ENCODE measurements around the gene RPS6KA5. TPM values are rescaled to one million over a fixed set of nuclear protein-coding genes. Genes with fewer than 3 reads are reported as not detected.

Gene RPS6KA5
- total RNA-seq, 1 experiment from 2014 or later: 2.2 TPM

GRCh38 chr14:90812109-90812508 is 248.3 kb downstream of the RPS6KA5 start:
- Mint-ChIP-seq H3K27me3 (ENCODE audit: insufficient read depth, unreplicated experiment) (no peaks in the 10 kb centered on the region), H3K9me3 (ENCODE audit: unreplicated experiment) (no peaks in the 10 kb centered on the region), H3K4me1 (ENCODE audit: insufficient read depth, unreplicated experiment) (peaks cover 8% of the 10 kb centered on the region), H3K4me3 (ENCODE audit: unreplicated experiment) (no peak overlapping the region), H3K27ac (ENCODE audit: low read depth, unreplicated experiment) (no peak overlapping the region), H3K36me3 (ENCODE audit: insufficient read depth, unreplicated experiment) (no peaks in the 10 kb centered on the region)
- ChIA-PET CTCF (interaction anchor here (0.5 to 0.8 kb wide), 3 partner anchors 12 to 115 kb away, joined by 3 to 5 read pairs (median 4); no protein-coding TSS in a partner anchor), POLR2A (no interaction called here)
- no peak for TF ChIP-seq CTCF (IDR thresholded peaks at IDR 0.05; ENCODE audit: unreplicated experiment)
- DNase-seq (ENCODE audit: unreplicated experiment): no peak
- no TSS peak for BruUV-seq (replicated peaks)
- intact Hi-C loops (cut with micrococcal nuclease): no loop called here

DNA sequence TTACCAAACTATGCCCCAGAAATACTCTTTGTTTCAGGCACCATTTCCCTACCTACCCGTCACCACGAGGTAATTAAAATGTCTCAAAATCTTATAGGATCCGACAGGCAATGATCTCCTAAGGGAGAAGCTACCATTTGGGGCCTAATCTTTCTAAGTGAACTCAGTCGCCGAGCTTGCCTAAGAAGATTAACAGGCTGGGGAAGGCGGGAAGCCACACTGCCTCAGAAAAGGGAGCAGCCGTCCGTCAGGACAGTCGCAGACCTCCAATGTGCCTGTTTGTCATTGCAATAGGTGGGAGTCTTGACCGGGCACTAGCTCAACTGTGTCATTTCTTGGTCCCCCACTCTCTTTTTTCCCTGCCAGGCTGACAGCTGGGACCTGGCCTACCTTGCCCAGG is 248.8 kb downstream of the RPS6KA5 start:
- Mint-ChIP-seq H3K27ac (ENCODE audit: low read depth, unreplicated experiment) (no peak overlapping the region), H3K4me1 (ENCODE audit: insufficient read depth, unreplicated experiment) (peaks cover 8% of the 10 kb centered on the region), H3K4me3 (ENCODE audit: unreplicated experiment) (no peak overlapping the region), H3K27me3 (ENCODE audit: insufficient read depth, unreplicated experiment) (no peaks in the 10 kb centered on the region), H3K9me3 (ENCODE audit: unreplicated experiment) (no peaks in the 10 kb centered on the region), H3K36me3 (ENCODE audit: insufficient read depth, unreplicated experiment) (no peaks in the 10 kb centered on the region)
- POLR2A ChIA-PET: no interaction called here
- DNase-seq (ENCODE audit: unreplicated experiment): no peak
- TF ChIP-seq CTCF (IDR thresholded peaks at IDR 0.05; ENCODE audit: unreplicated experiment): no peak
- CTCF ChIA-PET: interaction anchor here (0.5 to 0.8 kb wide), 3 partner anchors 10 to 115 kb away, joined by 3 to 5 read pairs (median 4); no protein-coding TSS in a partner anchor
- no TSS peak for BruUV-seq (replicated peaks)
- intact Hi-C loops (cut with micrococcal nuclease): no loop called here

DNA sequence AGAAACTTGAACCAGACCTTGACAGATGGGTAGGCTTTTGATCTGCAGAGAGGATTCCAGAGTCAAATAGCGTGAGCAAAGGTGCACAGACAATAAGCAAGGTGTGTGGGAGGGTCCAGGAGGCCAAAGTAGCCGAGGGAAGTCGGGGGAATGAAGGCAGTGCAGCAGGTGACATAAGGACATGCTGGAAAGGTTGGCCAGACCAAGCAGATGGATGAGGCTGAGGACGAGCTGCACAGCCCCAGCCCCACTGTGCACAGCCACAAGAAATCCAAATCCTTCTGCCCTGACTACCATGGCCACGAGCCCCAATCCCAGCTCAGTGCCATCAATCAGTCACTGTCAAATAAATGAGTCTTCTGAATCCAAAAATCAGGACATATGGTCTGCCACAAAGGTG is 249.6 kb downstream of the RPS6KA5 start:
- Mint-ChIP-seq H3K4me1 (ENCODE audit: insufficient read depth, unreplicated experiment) (peaks cover 8% of the 10 kb centered on the region), H3K4me3 (ENCODE audit: unreplicated experiment) (no peak overlapping the region), H3K27me3 (ENCODE audit: insufficient read depth, unreplicated experiment) (no peaks in the 10 kb centered on the region), H3K9me3 (ENCODE audit: unreplicated experiment) (no peaks in the 10 kb centered on the region), H3K36me3 (ENCODE audit: insufficient read depth, unreplicated experiment) (no peaks in the 10 kb centered on the region), H3K27ac (ENCODE audit: low read depth, unreplicated experiment) (no peak overlapping the region)
- BruUV-seq (replicated peaks): no TSS peak
- DNase-seq (ENCODE audit: unreplicated experiment): no peak
- POLR2A ChIA-PET: interaction anchor here (0.6 kb wide), 1 partner anchor 99 kb away, joined by 3 read pairs; no protein-coding TSS in a partner anchor
- CTCF ChIA-PET: interaction anchor here (1.8 kb wide), 1 partner anchor 53 kb away, joined by 4 read pairs; no protein-coding TSS in a partner anchor
- intact Hi-C loops (cut with micrococcal nuclease): no loop called here
- no peak for TF ChIP-seq CTCF (IDR thresholded peaks at IDR 0.05; ENCODE audit: unreplicated experiment)

DNA sequence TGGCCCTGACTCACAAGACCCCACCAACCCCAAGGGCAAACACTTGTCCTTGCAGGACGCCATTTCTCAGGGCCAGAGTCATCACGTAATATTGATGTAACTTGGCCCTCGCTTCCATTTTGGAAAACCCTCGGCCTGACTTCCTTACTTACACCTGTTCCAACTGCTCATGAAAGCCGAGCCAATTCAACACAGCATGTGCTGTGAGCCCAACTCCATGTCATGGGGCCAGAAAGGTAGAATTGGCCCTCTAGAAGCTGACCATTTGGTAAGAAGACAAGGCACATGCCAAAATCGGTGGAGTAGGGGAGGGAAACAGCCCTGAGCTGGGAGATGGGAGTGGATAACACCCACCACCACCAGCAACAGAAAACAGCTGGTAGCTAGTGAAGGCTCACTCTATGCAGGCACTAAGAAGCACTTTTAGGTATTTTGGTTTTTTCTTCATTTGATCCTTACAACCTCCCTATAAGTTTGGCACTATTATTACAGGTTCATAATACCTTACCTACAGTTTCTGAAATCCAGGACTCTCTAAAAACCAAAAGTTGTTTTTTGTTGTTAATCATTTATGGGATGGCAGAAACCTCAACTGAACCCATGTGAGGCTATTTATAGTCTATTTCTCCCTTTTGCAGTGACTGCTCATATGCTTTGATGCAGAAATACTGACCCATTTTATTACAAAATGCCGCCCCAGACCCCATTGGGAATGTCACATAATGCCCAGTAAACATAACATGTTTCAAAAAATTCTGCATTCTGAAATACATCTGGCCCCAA is 250.7 kb downstream of the RPS6KA5 start:
- no peak for TF ChIP-seq CTCF (IDR thresholded peaks at IDR 0.05; ENCODE audit: unreplicated experiment)
- H3K36me3 Mint-ChIP-seq (ENCODE audit: insufficient read depth, unreplicated experiment): no peaks in the 10 kb centered on the region

More for the DNA sequence above, 250.7 kb downstream of the RPS6KA5 start:
- BruUV-seq (replicated peaks): no TSS peak
- Mint-ChIP-seq H3K9me3 (ENCODE audit: unreplicated experiment) (no peaks in the 10 kb centered on the region), H3K4me3 (ENCODE audit: unreplicated experiment) (no peak overlapping the region), H3K4me1 (ENCODE audit: insufficient read depth, unreplicated experiment) (no peaks in the 10 kb centered on the region), H3K27ac (ENCODE audit: low read depth, unreplicated experiment) (no peak overlapping the region), H3K27me3 (ENCODE audit: insufficient read depth, unreplicated experiment) (no peaks in the 10 kb centered on the region)
- intact Hi-C loops (cut with micrococcal nuclease): no loop called here
- POLR2A ChIA-PET: no interaction called here
- CTCF ChIA-PET: interaction anchor here (0.6 to 1.8 kb wide), 2 partner anchors 51 to 79 kb away, joined by 3 to 4 read pairs; no protein-coding TSS in a partner anchor
- DNase-seq (ENCODE audit: unreplicated experiment): no peak

All from MCF 10A (cell line).